Stimulated activated CD4-positive, alpha-beta T cell treated with anti-CD3 and anti-CD28 coated beads, TNF-alpha, amount 100 ng/mL, for 48 hours (primary cell): ENCODE measurements around the gene RASSF3.

Source experiments
- DNase-seq, 3 donors: peaks; one replicate each; pipeline ENCODE4 v3.0.0-alpha.2; 2020; ENCODE audit warnings: low read depth in 3 of 3

Gene RASSF3

GRCh38 chr12:64723630-64724029 lies 113.3 kb downstream of the RASSF3 start:
- no peak for DNase-seq

DNA sequence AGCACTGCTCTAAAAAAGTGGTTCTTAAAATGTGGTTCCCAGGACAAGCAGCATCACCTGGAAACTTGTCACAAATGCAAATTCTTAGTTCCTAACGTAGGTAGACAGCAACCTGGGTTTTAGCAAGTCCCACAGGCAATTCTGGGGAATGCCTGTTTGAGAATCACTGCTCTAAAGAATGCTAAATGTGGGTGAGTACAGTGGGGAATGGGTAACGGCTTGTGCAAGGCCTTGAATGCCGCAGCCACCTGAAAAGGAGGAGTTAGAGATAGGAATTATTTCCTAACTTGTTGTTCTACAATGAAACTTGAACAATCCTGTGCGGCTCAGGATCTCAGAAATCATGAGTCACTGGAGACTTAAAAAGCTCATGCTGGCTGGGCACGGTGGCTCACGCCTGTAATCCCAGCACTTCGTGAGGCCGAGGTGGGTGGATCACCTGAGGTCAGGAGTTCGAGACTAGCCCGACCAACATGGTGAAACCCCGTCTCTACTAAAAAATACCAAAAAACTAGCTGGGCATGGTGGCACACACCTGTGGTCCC lies 114.0 kb downstream of the RASSF3 start:
- no peak for DNase-seq

- no peak for DNase-seq
Measured at GRCh38 chr12:64729909-64730587, 119.8 kb downstream of the RASSF3 start.

DNA sequence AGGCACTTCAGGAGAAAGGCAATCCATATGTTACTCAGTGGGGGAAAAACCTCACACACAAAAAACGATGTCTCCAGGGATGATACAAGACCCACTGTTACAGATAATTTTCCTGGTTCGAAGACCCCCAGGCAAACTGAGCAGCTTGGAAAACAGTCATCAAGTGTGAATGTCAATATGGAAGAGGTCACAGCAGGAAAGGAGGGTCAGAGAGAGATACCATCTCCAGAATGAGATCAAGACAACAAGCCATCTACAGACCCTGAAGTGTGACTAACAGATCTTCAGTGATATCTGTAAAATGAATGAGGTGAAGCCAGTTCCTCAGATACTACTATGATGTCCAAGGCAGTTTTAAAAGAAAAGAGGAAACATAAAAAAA lies 120.3 kb downstream of the RASSF3 start:
- DNase-seq = no peak

GRCh38 chr12:64731683-64732082 lies 121.4 kb downstream of the RASSF3 start:
- no peak for DNase-seq

DNA sequence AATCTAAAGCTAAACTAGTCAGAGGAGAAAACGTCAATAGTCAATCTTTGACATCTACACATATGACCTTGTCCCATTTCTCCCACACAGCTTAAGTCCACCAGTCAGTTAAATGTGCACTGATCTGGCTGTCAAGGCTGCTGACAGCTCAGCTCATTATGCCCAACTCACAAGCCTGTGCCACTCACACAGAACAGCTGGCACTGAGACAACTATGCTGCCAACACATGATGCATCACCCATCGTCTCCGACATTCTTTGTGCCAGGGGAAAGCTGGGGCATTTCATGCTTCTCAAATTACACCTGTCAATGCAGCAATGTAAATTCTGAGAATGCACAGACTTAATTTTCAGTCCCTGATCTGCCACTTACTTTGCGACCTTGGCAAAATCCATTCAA lies 123.6 kb downstream of the RASSF3 start:
- DNase-seq = no peak

- no peak for DNase-seq
Measured at GRCh38 chr12:64735442-64735841, 125.1 kb downstream of the RASSF3 start.

DNA sequence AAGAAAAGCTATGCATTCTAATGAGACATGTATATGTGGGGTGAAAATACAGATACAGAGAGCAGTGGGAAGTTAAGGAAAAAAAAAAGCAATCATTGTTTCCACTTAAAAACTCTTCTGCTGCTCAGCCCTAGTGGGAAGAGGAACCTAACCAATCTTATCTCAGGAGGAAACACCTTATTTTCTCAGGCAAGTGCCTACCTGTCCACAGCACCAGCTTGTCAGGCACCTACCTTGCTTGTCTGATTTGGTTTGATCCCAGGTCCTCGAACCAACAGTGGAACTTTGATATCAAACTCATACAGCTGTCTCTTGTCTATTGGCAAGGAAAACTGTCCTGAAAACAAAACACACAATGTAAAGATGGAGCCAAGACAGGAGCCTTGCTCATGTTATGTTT lies 126.5 kb downstream of the RASSF3 start:
- DNase-seq = no peak

DNA sequence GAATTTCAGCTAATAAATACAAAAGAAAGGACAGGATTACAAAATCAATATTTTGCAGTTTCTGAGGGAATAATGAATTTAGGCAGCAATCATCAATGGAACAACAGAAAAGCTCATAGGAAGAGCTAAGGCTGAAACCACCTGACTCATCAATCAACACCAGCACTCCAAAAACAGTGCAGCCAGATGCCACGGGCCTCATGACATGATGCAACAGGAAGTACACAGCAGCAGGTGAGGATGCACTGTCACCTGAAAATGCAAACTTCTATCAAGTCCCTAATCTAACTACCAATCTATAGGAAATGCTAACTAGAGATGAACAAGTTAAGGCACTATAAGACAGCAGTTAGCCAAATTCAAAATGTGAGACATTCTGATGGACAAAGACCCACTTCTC lies 127.2 kb downstream of the RASSF3 start:
- DNase-seq = peak in 1 of 3 donors; percentile 11

DNA sequence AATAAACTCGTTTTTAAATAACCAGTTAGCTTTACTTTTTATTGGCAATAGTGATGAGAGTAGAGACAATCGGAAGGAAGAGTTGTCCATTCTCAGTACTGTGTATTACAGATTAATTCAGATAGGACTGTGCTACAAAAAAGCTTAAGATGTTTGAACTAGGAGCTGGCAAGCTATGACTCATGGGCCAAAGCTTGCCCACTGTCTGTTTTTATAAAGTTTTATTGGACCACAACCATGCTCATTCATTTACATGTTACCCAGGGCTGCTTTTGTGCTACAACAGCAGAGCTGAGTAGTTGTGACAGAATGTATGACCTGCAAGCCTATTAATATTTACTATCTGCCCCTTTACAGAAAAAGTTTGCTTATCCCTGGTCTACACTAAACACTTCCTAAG lies 129.5 kb downstream of the RASSF3 start:
- no peak for DNase-seq

GRCh38 chr12:64740646-64741045 lies 130.4 kb downstream of the RASSF3 start:
- no peak for DNase-seq

DNA sequence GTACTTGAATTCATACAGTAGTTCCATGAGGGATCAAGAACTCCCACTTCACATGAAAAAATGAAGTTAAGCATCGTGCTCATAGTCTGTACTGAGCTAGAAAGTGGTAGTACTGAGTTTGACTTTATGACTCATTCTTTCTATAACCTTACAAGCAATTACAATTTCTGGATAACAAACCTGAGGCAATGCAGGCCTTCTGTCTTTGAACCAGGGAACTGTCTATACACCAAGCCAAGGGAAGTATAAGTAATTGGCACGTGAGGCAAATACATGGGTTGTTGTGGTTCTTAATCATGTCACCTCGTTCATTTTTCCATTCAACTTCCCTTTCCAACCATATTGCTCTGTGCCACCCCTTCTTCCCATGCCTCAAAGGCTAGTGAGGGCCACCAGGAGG lies 132.1 kb downstream of the RASSF3 start:
- no peak for DNase-seq

- DNase-seq = no peak
Measured at GRCh38 chr12:64743206-64743605, 132.9 kb downstream of the RASSF3 start.

DNA sequence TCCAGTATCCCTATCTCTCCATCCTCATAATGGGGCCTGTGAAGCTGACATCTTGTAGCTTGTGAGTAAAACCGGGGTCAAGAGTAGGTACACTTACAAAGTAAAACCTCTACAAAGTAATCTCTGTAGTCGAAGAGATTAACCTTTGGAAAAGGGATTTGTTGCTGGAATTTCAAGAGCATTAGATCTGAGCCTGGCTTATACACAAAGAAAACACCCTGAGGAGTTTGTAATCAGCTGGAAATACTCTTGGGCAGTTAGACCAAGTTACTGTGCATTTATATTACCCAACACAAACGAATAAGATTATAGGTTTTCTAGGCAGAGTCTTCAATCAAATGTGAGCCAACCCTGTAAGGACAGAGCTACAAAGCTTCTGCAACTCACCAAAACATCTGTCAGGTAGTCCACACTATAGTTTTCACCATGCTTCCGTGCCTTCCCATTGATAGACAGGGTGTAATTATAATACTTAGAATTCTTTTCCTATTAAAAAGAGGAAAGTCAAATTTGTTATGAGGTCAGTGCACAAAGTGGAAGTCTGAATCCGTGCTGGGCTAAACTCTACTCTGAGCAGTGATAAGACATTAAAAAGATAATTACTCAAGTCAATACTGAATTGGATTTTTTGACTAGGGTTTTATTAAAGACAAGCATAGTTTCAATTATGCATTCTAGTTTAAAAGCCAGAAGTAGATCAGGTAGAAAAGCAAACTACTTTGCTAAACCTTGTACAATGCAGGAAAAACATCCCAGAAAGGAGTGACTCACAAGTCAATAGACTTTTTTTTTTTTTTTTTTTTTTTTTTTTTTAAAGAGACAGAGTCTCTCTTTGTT lies 134.3 kb downstream of the RASSF3 start:
- no peak for DNase-seq

GRCh38 chr12:64745259-64745807 lies 135.0 kb downstream of the RASSF3 start:
- no peak for DNase-seq

DNA sequence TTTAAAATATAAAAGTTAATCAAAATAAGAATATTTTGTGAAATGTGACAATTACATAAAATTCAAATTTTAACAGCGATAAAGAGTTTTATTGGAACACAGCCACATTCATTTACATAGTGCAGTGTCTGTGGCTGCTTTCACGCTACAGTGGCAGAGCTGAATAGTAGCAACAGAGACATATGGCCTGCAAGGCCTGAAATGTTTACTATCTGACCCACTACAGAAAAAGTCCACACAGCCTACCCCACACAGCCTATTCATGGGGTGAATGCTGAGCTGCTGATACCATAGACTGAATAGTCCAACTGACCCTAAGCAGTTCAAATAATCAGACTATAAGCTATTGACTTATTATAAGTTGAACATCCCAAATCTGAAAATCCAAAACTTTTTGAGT lies 135.7 kb downstream of the RASSF3 start:
- DNase-seq = no peak

DNA sequence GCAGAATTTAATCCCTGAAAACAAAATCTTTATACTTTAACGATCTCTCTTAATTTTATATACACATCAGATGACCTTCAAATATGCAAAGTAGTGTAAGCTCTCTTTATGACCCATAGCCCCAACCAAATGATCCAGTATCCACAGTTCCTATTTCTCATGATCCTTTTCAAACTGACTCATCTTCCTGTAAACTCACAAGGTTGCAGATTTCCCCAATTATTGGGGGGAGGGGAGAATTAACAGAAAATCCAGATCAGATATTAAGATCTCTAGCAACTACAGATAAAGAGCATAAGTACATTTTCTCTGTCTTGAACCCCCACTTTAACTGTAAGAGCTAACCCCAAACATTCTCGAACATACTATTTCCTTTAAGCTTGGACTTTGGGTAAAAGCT lies 136.4 kb downstream of the RASSF3 start:
- DNase-seq = no peak
